Transverse colon (tissue), 4 donors: ENCODE results near the gene ENPP3.

Source experiments
- CTCF ChIP-seq, 5 experiments: fragments of 200-600 bp in 3 of 5; fragments of 450-650 bp in 2 of 5; sonication (generic) in 3 of 5; IDR thresholded peaks; 1 replicate in 2 of 5; 2 replicates in 3 of 5; pipeline ENCODE4 v1.5.1; 2016 to 2017; ENCODE audit warnings: antibody characterized with exemption in 5 of 5, inconsistent platforms in 3 of 5, mild to moderate bottlenecking in 2 of 5, moderate library complexity in 1 of 5
- EP300 ChIP-seq: sonication (generic); formaldehyde crosslinking; IDR thresholded peaks from one replicate; pipeline ENCODE4 v1.6.1; 2017; ENCODE audit warnings: antibody characterized with exemption, low read depth
- POLR2A ChIP-seq: fragments of 450-650 bp; IDR thresholded peaks from one replicate; pipeline ENCODE4 v1.6.1; 2016; ENCODE audit warnings: antibody characterized with exemption, mild to moderate bottlenecking, moderate library complexity
- POLR2AphosphoS5 ChIP-seq, 3 donors: sonication (generic); formaldehyde crosslinking; IDR thresholded peaks; one replicate each; pipeline ENCODE4 v1.6.1; 2016; ENCODE audit warnings: antibody characterized with exemption in 3 of 3

- TF ChIP-seq CTCF (IDR thresholded peaks at IDR 0.05) (no peak), POLR2A (no peak), POLR2AphosphoS5 (IDR thresholded peaks at IDR 0.05) (no peak), EP300 (no peak)
Observed at GRCh38 chr6:131642565-131642964, 5.5 kb downstream of the ENPP3 start.
